ENCODE data around the gene LIPM.

LIPM gene

GRCh38 chr10:88786032-88786770, 16.3 kb upstream of the LIPM start:
- H3K4me3 ChIP-seq (ENCODE audit: insufficient read length, low read depth), result no peak overlapping the region
- TF ChIP-seq SUZ12 (IDR thresholded peaks at IDR 0.05; ENCODE audit: extremely low read depth, insufficient read depth, insufficient read length) (no peak), ZNF274 (IDR thresholded peaks at IDR 0.05; ENCODE audit: low read depth, low read length) (no peak), YY1 (IDR thresholded peaks at IDR 0.05; ENCODE audit: insufficient read depth, insufficient read length) (no peak)
- H3K4me1 ChIP-seq (ENCODE audit: insufficient read depth, insufficient read length), result no peaks in the 10 kb centered on the region
- H3K9ac ChIP-seq (ENCODE audit: insufficient read length, low read depth), result no peak overlapping the region
- no peaks in the 10 kb centered on the region for H3K27me3 ChIP-seq (ENCODE audit: insufficient read depth, insufficient read length)
- no peaks in the 10 kb centered on the region for H3K9me3 ChIP-seq (ENCODE audit: insufficient read depth, low read length)
- H3K36me3 ChIP-seq (ENCODE audit: insufficient read depth, insufficient read length, low read length), result no peaks in the 10 kb centered on the region
- no peak for DNase-seq (ENCODE audit: low read depth, low spot score)

GRCh38 chr10:88787463-88787862, 15.1 kb upstream of the LIPM start:
- DNase-seq (ENCODE audit: low read depth, low spot score), result no peak
- no peaks in the 10 kb centered on the region for H3K4me1 ChIP-seq (ENCODE audit: insufficient read depth, insufficient read length)
- no peaks in the 10 kb centered on the region for H3K27me3 ChIP-seq (ENCODE audit: insufficient read depth, insufficient read length)
- no peaks in the 10 kb centered on the region for H3K36me3 ChIP-seq (ENCODE audit: insufficient read depth, insufficient read length, low read length)
- TF ChIP-seq ZNF274 (IDR thresholded peaks at IDR 0.05; ENCODE audit: low read depth, low read length), result no peak
- no peak overlapping the region for H3K9ac ChIP-seq (ENCODE audit: insufficient read length, low read depth)
- H3K4me3 ChIP-seq (ENCODE audit: insufficient read length, low read depth), result no peak overlapping the region
- no peaks in the 10 kb centered on the region for H3K9me3 ChIP-seq (ENCODE audit: insufficient read depth, low read length)

GRCh38 chr10:88788924-88789323, 13.6 kb upstream of the LIPM start:
- TF ChIP-seq YY1 (IDR thresholded peaks at IDR 0.05; ENCODE audit: insufficient read depth, insufficient read length) (no peak), SUZ12 (IDR thresholded peaks at IDR 0.05; ENCODE audit: extremely low read depth, insufficient read depth, insufficient read length) (no peak), ZNF274 (IDR thresholded peaks at IDR 0.05; ENCODE audit: low read depth, low read length) (no peak)

GRCh38 chr10:88791924-88792323, 10.6 kb upstream of the LIPM start:
- H3K27me3 ChIP-seq (ENCODE audit: insufficient read depth, insufficient read length), result no peaks in the 10 kb centered on the region
- no peaks in the 10 kb centered on the region for H3K4me1 ChIP-seq (ENCODE audit: insufficient read depth, insufficient read length)
- TF ChIP-seq YY1 (IDR thresholded peaks at IDR 0.05; ENCODE audit: insufficient read depth, insufficient read length), result no peak
- TF ChIP-seq ZNF274 (IDR thresholded peaks at IDR 0.05; ENCODE audit: low read depth, low read length), result no peak
- no peak for TF ChIP-seq SUZ12 (IDR thresholded peaks at IDR 0.05; ENCODE audit: extremely low read depth, insufficient read depth, insufficient read length)
- no peaks in the 10 kb centered on the region for H3K36me3 ChIP-seq (ENCODE audit: insufficient read depth, insufficient read length, low read length)
- H3K9me3 ChIP-seq (ENCODE audit: insufficient read depth, low read length), result no peaks in the 10 kb centered on the region
- no peak overlapping the region for H3K9ac ChIP-seq (ENCODE audit: insufficient read length, low read depth)
- H3K4me3 ChIP-seq (ENCODE audit: insufficient read length, low read depth), result no peak overlapping the region
- DNase-seq (ENCODE audit: low read depth, low spot score), result no peak

More at GRCh38 chr10:88788924-88789323, 13.6 kb upstream of the LIPM start:
- Histone ChIP-seq H3K36me3 (ENCODE audit: insufficient read depth, insufficient read length, low read length) (no peaks in the 10 kb centered on the region), H3K4me1 (ENCODE audit: insufficient read depth, insufficient read length) (no peaks in the 10 kb centered on the region), H3K9me3 (ENCODE audit: insufficient read depth, low read length) (no peaks in the 10 kb centered on the region), H3K4me3 (ENCODE audit: insufficient read length, low read depth) (no peak overlapping the region), H3K9ac (ENCODE audit: insufficient read length, low read depth) (no peak overlapping the region), H3K27me3 (ENCODE audit: insufficient read depth, insufficient read length) (no peaks in the 10 kb centered on the region)
- DNase-seq (ENCODE audit: low read depth, low spot score), result no peak

- Histone ChIP-seq H3K4me1 (ENCODE audit: insufficient read depth, insufficient read length) (no peaks in the 10 kb centered on the region), H3K27me3 (ENCODE audit: insufficient read depth, insufficient read length) (no peaks in the 10 kb centered on the region), H3K9me3 (ENCODE audit: insufficient read depth, low read length) (no peaks in the 10 kb centered on the region), H3K4me3 (ENCODE audit: insufficient read length, low read depth) (no peak overlapping the region), H3K9ac (ENCODE audit: insufficient read length, low read depth) (no peak overlapping the region), H3K36me3 (ENCODE audit: insufficient read depth, insufficient read length, low read length) (no peaks in the 10 kb centered on the region)
- TF ChIP-seq SUZ12 (IDR thresholded peaks at IDR 0.05; ENCODE audit: extremely low read depth, insufficient read depth, insufficient read length) (no peak), YY1 (IDR thresholded peaks at IDR 0.05; ENCODE audit: insufficient read depth, insufficient read length) (no peak), ZNF274 (IDR thresholded peaks at IDR 0.05; ENCODE audit: low read depth, low read length) (no peak)
- DNase-seq (ENCODE audit: low read depth, low spot score), result no peak
Observed at GRCh38 chr10:88792661-88793060, 9.9 kb upstream of the LIPM start.

- no peak for DNase-seq (ENCODE audit: low read depth, low spot score)
- Histone ChIP-seq H3K9ac (ENCODE audit: insufficient read length, low read depth) (no peak overlapping the region), H3K9me3 (ENCODE audit: insufficient read depth, low read length) (no peaks in the 10 kb centered on the region), H3K27me3 (ENCODE audit: insufficient read depth, insufficient read length) (no peaks in the 10 kb centered on the region), H3K36me3 (ENCODE audit: insufficient read depth, insufficient read length, low read length) (no peaks in the 10 kb centered on the region), H3K4me3 (ENCODE audit: insufficient read length, low read depth) (no peak overlapping the region), H3K4me1 (ENCODE audit: insufficient read depth, insufficient read length) (no peaks in the 10 kb centered on the region)
- no peak for TF ChIP-seq SUZ12 (IDR thresholded peaks at IDR 0.05; ENCODE audit: extremely low read depth, insufficient read depth, insufficient read length)
- TF ChIP-seq YY1 (IDR thresholded peaks at IDR 0.05; ENCODE audit: insufficient read depth, insufficient read length), result no peak
- no peak for TF ChIP-seq ZNF274 (IDR thresholded peaks at IDR 0.05; ENCODE audit: low read depth, low read length)
Observed at GRCh38 chr10:88793712-88794299, 8.7 kb upstream of the LIPM start.

GRCh38 chr10:88794731-88795130, 7.8 kb upstream of the LIPM start:
- DNase-seq (ENCODE audit: low read depth, low spot score), result no peak
- Histone ChIP-seq H3K9me3 (ENCODE audit: insufficient read depth, low read length) (no peaks in the 10 kb centered on the region), H3K9ac (ENCODE audit: insufficient read length, low read depth) (no peak overlapping the region), H3K27me3 (ENCODE audit: insufficient read depth, insufficient read length) (no peaks in the 10 kb centered on the region), H3K4me1 (ENCODE audit: insufficient read depth, insufficient read length) (no peaks in the 10 kb centered on the region), H3K36me3 (ENCODE audit: insufficient read depth, insufficient read length, low read length) (no peaks in the 10 kb centered on the region), H3K4me3 (ENCODE audit: insufficient read length, low read depth) (no peak overlapping the region)
- no peak for TF ChIP-seq YY1 (IDR thresholded peaks at IDR 0.05; ENCODE audit: insufficient read depth, insufficient read length)
- no peak for TF ChIP-seq SUZ12 (IDR thresholded peaks at IDR 0.05; ENCODE audit: extremely low read depth, insufficient read depth, insufficient read length)
- no peak for TF ChIP-seq ZNF274 (IDR thresholded peaks at IDR 0.05; ENCODE audit: low read depth, low read length)

All from NT2/D1 (cell line).